Measurements from ENCODE around the gene ERO1B. TPM values are rescaled to one million over a fixed set of nuclear protein-coding genes. Genes with fewer than 3 reads are reported as not detected.

The ERO1B gene
- total RNA-seq, 1 experiment from 2014 or later: 9.6 TPM

DNA sequence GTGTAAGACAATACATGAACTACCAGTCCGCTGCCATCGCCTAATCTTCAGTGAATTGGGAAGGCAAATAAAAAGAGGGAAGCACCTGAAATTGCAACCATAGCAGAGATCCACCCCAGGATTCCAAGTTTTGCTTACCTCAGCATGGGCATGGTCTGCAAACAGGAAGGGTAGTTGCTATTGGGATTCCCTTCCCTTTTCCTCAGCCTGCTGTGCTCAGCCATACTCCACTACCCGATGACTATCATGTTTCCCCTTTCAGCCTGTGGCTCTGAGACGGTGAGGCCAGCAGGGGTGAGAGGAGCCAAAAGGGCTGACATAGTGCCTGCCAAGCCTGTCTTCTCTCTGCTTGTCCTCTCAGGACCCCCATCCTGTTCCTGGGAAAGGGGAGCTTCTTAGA, 75.2 kb downstream of the ERO1B start:
- intact Hi-C loops (cut with micrococcal nuclease): no loop called here
- Mint-ChIP-seq H3K27me3 (ENCODE audit: insufficient read depth, unreplicated experiment) (no peaks in the 10 kb centered on the region), H3K27ac (ENCODE audit: low read depth, unreplicated experiment) (no peak overlapping the region), H3K4me1 (ENCODE audit: insufficient read depth, unreplicated experiment) (no peaks in the 10 kb centered on the region), H3K4me3 (ENCODE audit: unreplicated experiment) (no peak overlapping the region), H3K9me3 (ENCODE audit: unreplicated experiment) (peaks cover 20% of the 10 kb centered on the region), H3K36me3 (ENCODE audit: insufficient read depth, unreplicated experiment) (peaks cover 14% of the 10 kb centered on the region)
- ChIA-PET POLR2A (interaction anchor here (0.7 kb wide), 1 partner anchor 34 kb away, joined by 3 read pairs; no protein-coding TSS in a partner anchor), CTCF (interaction anchor here (0.6 kb wide), 1 partner anchor 94 kb away, joined by 3 read pairs; no protein-coding TSS in a partner anchor)
- no peak for DNase-seq (ENCODE audit: unreplicated experiment)
- TF ChIP-seq, protein P1, sequence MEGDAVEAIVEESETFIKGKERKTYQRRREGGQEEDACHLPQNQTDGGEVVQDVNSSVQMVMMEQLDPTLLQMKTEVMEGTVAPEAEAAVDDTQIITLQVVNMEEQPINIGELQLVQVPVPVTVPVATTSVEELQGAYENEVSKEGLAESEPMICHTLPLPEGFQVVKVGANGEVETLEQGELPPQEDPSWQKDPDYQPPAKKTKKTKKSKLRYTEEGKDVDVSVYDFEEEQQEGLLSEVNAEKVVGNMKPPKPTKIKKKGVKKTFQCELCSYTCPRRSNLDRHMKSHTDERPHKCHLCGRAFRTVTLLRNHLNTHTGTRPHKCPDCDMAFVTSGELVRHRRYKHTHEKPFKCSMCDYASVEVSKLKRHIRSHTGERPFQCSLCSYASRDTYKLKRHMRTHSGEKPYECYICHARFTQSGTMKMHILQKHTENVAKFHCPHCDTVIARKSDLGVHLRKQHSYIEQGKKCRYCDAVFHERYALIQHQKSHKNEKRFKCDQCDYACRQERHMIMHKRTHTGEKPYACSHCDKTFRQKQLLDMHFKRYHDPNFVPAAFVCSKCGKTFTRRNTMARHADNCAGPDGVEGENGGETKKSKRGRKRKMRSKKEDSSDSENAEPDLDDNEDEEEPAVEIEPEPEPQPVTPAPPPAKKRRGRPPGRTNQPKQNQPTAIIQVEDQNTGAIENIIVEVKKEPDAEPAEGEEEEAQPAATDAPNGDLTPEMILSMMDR (IDR thresholded peaks at IDR 0.05; ENCODE audit: unreplicated experiment): no peak
- BruUV-seq (replicated peaks): no TSS peak

DNA sequence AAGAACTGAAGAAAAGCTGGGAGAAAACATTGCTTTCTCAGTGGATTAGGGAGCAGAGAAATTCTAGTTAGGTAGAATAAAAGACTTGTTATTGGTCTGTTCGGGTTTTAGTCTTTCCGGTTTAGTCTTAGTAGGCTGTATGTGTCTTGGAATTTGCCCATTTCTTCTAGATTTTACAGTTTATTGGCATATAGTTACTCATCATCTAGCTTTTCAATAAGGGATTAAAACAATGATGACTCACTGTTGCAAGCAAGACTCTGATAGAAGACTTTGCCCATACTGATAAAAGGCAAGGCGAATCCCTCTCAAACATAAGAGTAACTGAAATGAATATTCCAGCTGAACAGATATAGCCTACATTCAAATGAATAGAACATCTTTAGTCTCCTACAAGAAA, 77.1 kb downstream of the ERO1B start:
- no peak for DNase-seq (ENCODE audit: unreplicated experiment)
- no peaks in the 10 kb centered on the region for H3K4me1 Mint-ChIP-seq (ENCODE audit: insufficient read depth, unreplicated experiment)
- TF ChIP-seq, protein P1 (IDR thresholded peaks at IDR 0.05; ENCODE audit: unreplicated experiment): no peak
- no peak overlapping the region for H3K4me3 Mint-ChIP-seq (ENCODE audit: unreplicated experiment)
- H3K27me3 Mint-ChIP-seq (ENCODE audit: insufficient read depth, unreplicated experiment): no peaks in the 10 kb centered on the region
- POLR2A ChIA-PET: interaction anchor here (1.4 kb wide), 2 partner anchors 77 to 190 kb away, joined by 4 to 5 read pairs; partner anchors contain the start of genes EDARADD and ERO1B
- intact Hi-C loops (cut with micrococcal nuclease): no loop called here
- BruUV-seq (replicated peaks): no TSS peak
- H3K27ac Mint-ChIP-seq (ENCODE audit: low read depth, unreplicated experiment): no peak overlapping the region
- CTCF ChIA-PET: interaction anchor here (0.6 kb wide), 1 partner anchor 92 kb away, joined by 5 read pairs; no protein-coding TSS in a partner anchor
- peaks cover 38% of the 10 kb centered on the region for H3K9me3 Mint-ChIP-seq (ENCODE audit: unreplicated experiment)
- peaks cover 15% of the 10 kb centered on the region for H3K36me3 Mint-ChIP-seq (ENCODE audit: insufficient read depth, unreplicated experiment)

DNA sequence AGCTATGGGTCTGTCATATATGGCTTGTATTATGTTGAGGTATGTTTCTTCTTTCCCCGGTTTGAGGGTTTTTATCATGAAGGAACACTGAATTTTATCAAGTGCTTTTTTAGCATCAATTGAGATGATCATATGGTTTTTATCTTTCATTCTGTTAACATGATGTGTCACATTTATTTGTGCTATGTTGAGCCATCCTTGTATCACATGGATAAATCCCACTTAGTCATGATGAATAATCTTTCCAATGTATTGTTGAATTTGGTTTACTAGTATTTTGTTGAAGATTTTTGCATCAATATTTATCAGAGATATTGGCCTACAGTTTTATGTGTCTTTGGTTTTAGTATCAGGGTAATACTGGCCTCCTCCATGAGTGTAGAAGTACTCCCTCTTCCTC, 77.7 kb downstream of the ERO1B start:
- intact Hi-C loops (cut with micrococcal nuclease): no loop called here
- no peak for DNase-seq (ENCODE audit: unreplicated experiment)
- Mint-ChIP-seq H3K27ac (ENCODE audit: low read depth, unreplicated experiment) (no peak overlapping the region), H3K9me3 (ENCODE audit: unreplicated experiment) (peaks cover 44% of the 10 kb centered on the region), H3K4me1 (ENCODE audit: insufficient read depth, unreplicated experiment) (no peaks in the 10 kb centered on the region), H3K4me3 (ENCODE audit: unreplicated experiment) (no peak overlapping the region), H3K27me3 (ENCODE audit: insufficient read depth, unreplicated experiment) (no peaks in the 10 kb centered on the region), H3K36me3 (ENCODE audit: insufficient read depth, unreplicated experiment) (peaks cover 15% of the 10 kb centered on the region)
- ChIA-PET CTCF (interaction anchor here (0.6 kb wide), 1 partner anchor 91 kb away, joined by 5 read pairs; no protein-coding TSS in a partner anchor), POLR2A (interaction anchor here (0.6 to 1.4 kb wide), 4 partner anchors 77 to 591 kb away, joined by 3 to 5 read pairs (median 4); partner anchors contain the start of genes EDARADD, ERO1B and MTR)
- BruUV-seq (replicated peaks): no TSS peak
- TF ChIP-seq, protein P1 (IDR thresholded peaks at IDR 0.05; ENCODE audit: unreplicated experiment): no peak

DNA sequence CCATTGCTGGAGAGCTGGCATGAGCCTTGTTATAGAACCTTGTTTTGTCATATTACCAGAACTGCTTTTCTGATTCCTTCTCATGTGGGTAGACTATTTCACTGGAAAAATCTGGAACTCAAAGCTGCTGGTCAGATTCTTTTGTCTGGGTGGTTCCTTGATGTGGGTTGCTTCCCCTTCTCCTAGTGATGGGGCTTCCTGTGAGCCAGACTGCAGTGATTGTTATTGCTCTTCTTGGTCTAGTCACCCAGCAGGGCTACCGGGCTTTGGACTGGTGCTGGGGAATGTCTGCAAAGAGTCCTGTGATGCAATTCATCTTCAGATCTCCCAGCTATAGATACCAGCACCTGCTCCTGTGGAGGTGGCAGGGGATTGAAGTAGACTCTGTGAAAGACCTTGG, 80.0 kb downstream of the ERO1B start:
- ChIA-PET POLR2A (no interaction called here), CTCF (interaction anchor here (0.8 kb wide), 1 partner anchor 30 kb away, joined by 3 read pairs; no protein-coding TSS in a partner anchor)
- Mint-ChIP-seq H3K27ac (ENCODE audit: low read depth, unreplicated experiment) (no peak overlapping the region), H3K4me1 (ENCODE audit: insufficient read depth, unreplicated experiment) (no peaks in the 10 kb centered on the region), H3K4me3 (ENCODE audit: unreplicated experiment) (no peak overlapping the region), H3K9me3 (ENCODE audit: unreplicated experiment) (peaks cover 44% of the 10 kb centered on the region), H3K36me3 (ENCODE audit: insufficient read depth, unreplicated experiment) (peaks cover 15% of the 10 kb centered on the region), H3K27me3 (ENCODE audit: insufficient read depth, unreplicated experiment) (no peaks in the 10 kb centered on the region)
- no peak for DNase-seq (ENCODE audit: unreplicated experiment)
- no TSS peak for BruUV-seq (replicated peaks)
- TF ChIP-seq, protein P1 (IDR thresholded peaks at IDR 0.05; ENCODE audit: unreplicated experiment): no peak
- intact Hi-C loops (cut with micrococcal nuclease): no loop called here

All from MCF 10A (cell line).